Measurements from ENCODE around the gene ASCC3.

- TF ChIP-seq ZNF274 (IDR thresholded peaks at IDR 0.05; ENCODE audit: low read depth, low read length), result no peak
- no peak for TF ChIP-seq YY1 (IDR thresholded peaks at IDR 0.05; ENCODE audit: insufficient read depth, insufficient read length)
- TF ChIP-seq SUZ12 (IDR thresholded peaks at IDR 0.05; ENCODE audit: extremely low read depth, insufficient read depth, insufficient read length), result no peak
These were observed 174.6 kb downstream of the ASCC3 start for GRCh38 chr6:100706491-100706890.
